C4-2B (cell line): ENCODE results near the gene GDA.

Experiments used
- CTCF ChIP-seq: fragments of 450-650 bp; conservative IDR thresholded peaks from 2 replicates; pipeline ENCODE4 v1.5.1; 2017; ENCODE audit warnings: mild to moderate bottlenecking
- ZFX ChIP-seq: fragments of 450-650 bp; IDR thresholded peaks from 2 replicates; pipeline ENCODE4 v1.6.1; 2017

DNA sequence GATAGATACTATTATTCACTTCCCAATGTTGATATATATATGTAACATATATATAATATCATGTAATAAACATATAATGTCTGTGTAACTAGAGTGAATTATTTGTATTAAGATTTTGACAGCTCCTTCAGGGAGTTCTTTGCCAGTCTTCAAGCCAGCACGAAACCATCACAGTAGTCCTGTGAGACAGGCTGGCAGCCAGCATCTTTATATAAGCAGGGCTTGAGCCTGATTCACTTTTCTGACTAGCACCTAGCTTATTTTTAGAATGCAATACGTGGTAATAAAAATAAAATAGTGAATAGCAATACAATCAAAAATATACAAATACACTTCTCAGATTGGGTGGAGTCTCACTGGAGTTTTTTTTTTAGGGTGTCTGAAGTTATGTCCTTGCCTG, 20.7 kb upstream of the GDA start:
- TF ChIP-seq CTCF (no peak), ZFX (no peak)
